ENCODE data around the gene CEP131.
"Not testable (repeated sequence)": the region's sequence is repeated elsewhere in the genome, so short reads cannot be mapped to it uniquely, and the experiment has no call there.

The CEP131 gene

GRCh38 chr17:81148571-81148970, 74.2 kb downstream of the CEP131 start:
- no peaks in the 10 kb centered on the region for H3K27me3 Mint-ChIP-seq
- no peaks in the 10 kb centered on the region for H3K9me3 Mint-ChIP-seq
- no peak overlapping the region for H3K27ac Mint-ChIP-seq
- H3K4me3 Mint-ChIP-seq, result no peak overlapping the region
- H3K36me3 Mint-ChIP-seq (ENCODE audit: low read depth), result no peaks in the 10 kb centered on the region
- H3K4me1 Mint-ChIP-seq (ENCODE audit: low read depth), result no peaks in the 10 kb centered on the region

- Mint-ChIP-seq H3K9me3 (no peaks in the 10 kb centered on the region), H3K4me1 (ENCODE audit: low read depth) (no peaks in the 10 kb centered on the region), H3K27me3 (no peaks in the 10 kb centered on the region), H3K36me3 (ENCODE audit: low read depth) (no peaks in the 10 kb centered on the region), H3K4me3 (no peak overlapping the region), H3K27ac (no peak overlapping the region)
These were observed 75.1 kb downstream of the CEP131 start for GRCh38 chr17:81147701-81148100.

GRCh38 chr17:81146208-81146607, 76.6 kb downstream of the CEP131 start:
- H3K4me1 Mint-ChIP-seq (ENCODE audit: low read depth); H3K27ac Mint-ChIP-seq; H3K4me3 Mint-ChIP-seq; H3K27me3 Mint-ChIP-seq; H3K9me3 Mint-ChIP-seq; H3K36me3 Mint-ChIP-seq (ENCODE audit: low read depth): not testable (repeated sequence)

GRCh38 chr17:81144423-81144781, 78.4 kb downstream of the CEP131 start:
- H3K36me3 Mint-ChIP-seq (ENCODE audit: low read depth), result no peaks in the 10 kb centered on the region
- H3K27ac Mint-ChIP-seq, result no peak overlapping the region
- no peaks in the 10 kb centered on the region for H3K27me3 Mint-ChIP-seq
- no peaks in the 10 kb centered on the region for H3K4me1 Mint-ChIP-seq (ENCODE audit: low read depth)
- H3K9me3 Mint-ChIP-seq, result no peaks in the 10 kb centered on the region
- H3K4me3 Mint-ChIP-seq, result no peak overlapping the region

GRCh38 chr17:81143717-81144422, 78.9 kb downstream of the CEP131 start:
- H3K36me3 Mint-ChIP-seq (ENCODE audit: low read depth), result no peaks in the 10 kb centered on the region
- H3K27me3 Mint-ChIP-seq, result no peaks in the 10 kb centered on the region
- no peak overlapping the region for H3K27ac Mint-ChIP-seq
- no peak overlapping the region for H3K4me3 Mint-ChIP-seq
- H3K4me1 Mint-ChIP-seq (ENCODE audit: low read depth), result no peaks in the 10 kb centered on the region
- H3K9me3 Mint-ChIP-seq, result no peaks in the 10 kb centered on the region

- Mint-ChIP-seq H3K27me3 (no peaks in the 10 kb centered on the region), H3K9me3 (peaks cover 6% of the 10 kb centered on the region), H3K27ac (no peak overlapping the region), H3K36me3 (ENCODE audit: low read depth) (no peaks in the 10 kb centered on the region), H3K4me3 (no peak overlapping the region), H3K4me1 (ENCODE audit: low read depth) (peaks cover 3% of the 10 kb centered on the region)
These were observed 79.6 kb downstream of the CEP131 start for GRCh38 chr17:81143200-81143527.

- Mint-ChIP-seq H3K4me3 (no peak overlapping the region), H3K9me3 (peaks cover 12% of the 10 kb centered on the region), H3K4me1 (ENCODE audit: low read depth) (peaks cover 3% of the 10 kb centered on the region), H3K27ac (no peak overlapping the region), H3K27me3 (no peaks in the 10 kb centered on the region), H3K36me3 (ENCODE audit: low read depth) (no peaks in the 10 kb centered on the region)
These were observed 80.2 kb downstream of the CEP131 start for GRCh38 chr17:81142301-81143199.

- Mint-ChIP-seq H3K36me3 (ENCODE audit: low read depth) (no peaks in the 10 kb centered on the region), H3K9me3 (peaks cover 14% of the 10 kb centered on the region), H3K27ac (no peak overlapping the region), H3K4me3 (no peak overlapping the region), H3K27me3 (no peaks in the 10 kb centered on the region), H3K4me1 (ENCODE audit: low read depth) (peaks cover 3% of the 10 kb centered on the region)
These were observed 82.1 kb downstream of the CEP131 start for GRCh38 chr17:81140695-81141094.

GRCh38 chr17:81140018-81140417, 82.7 kb downstream of the CEP131 start:
- peaks cover 3% of the 10 kb centered on the region for H3K4me1 Mint-ChIP-seq (ENCODE audit: low read depth)
- no peaks in the 10 kb centered on the region for H3K27me3 Mint-ChIP-seq
- H3K36me3 Mint-ChIP-seq (ENCODE audit: low read depth), result no peaks in the 10 kb centered on the region
- H3K27ac Mint-ChIP-seq, result no peak overlapping the region
- H3K4me3 Mint-ChIP-seq, result no peak overlapping the region
- H3K9me3 Mint-ChIP-seq, result peaks cover 14% of the 10 kb centered on the region

Data from stimulated activated naive CD8-positive, alpha-beta T cell treated with anti-CD3 and anti-CD28 coated beads, Interleukin-15, Interleukin-2, amounts not matched to agents 100 ng/mL and 50 ng/mL, for 24 hours (primary cell).